GM18873 (cell line): ENCODE data around the gene MT1H.
"Not testable (repeated sequence)": the region's sequence is repeated elsewhere in the genome, so short reads cannot be mapped to it uniquely, and the experiment has no call there.

ENCODE experiments used
- ATAC-seq: cut with Tn5 transposase; IDR thresholded peaks from one replicate; pipeline ENCODE4 v1.9.1; 2021; ENCODE audit warnings: mild to moderate bottlenecking, moderate library complexity, moderate number of reproducible peaks; ENCODE audit not compliant: unreplicated experiment, low FRiP score

MT1H gene

GRCh38 chr16:56711862-56712261 lies 42.2 kb downstream of the MT1H start:
- no peak for ATAC-seq

GRCh38 chr16:56713794-56714193 lies 44.2 kb downstream of the MT1H start:
- no peak for ATAC-seq

- no peak for ATAC-seq
Observed at GRCh38 chr16:56715126-56715525, 45.5 kb downstream of the MT1H start.

- no peak for ATAC-seq
Observed at GRCh38 chr16:56716761-56717160, 47.1 kb downstream of the MT1H start.

- ATAC-seq = not testable (repeated sequence)
Observed at GRCh38 chr16:56717532-56717931, 47.9 kb downstream of the MT1H start.
